GM18498 (cell line): ENCODE data around the gene OR2AT4.
A peak's percentile ranks its signal among the peaks of the same experiment; 100 is the strongest.
"Not testable (repeated sequence)": the region's sequence is repeated elsewhere in the genome, so short reads cannot be mapped to it uniquely, and the experiment has no call there.

Source experiments
- ATAC-seq: cut with Tn5 transposase; IDR thresholded peaks from one replicate; pipeline ENCODE4 v1.9.1; 2021; ENCODE audit warnings: mild to moderate bottlenecking, moderate library complexity; ENCODE audit not compliant: unreplicated experiment

The OR2AT4 gene

GRCh38 chr11:75103380-75104026 is 6.8 kb upstream of the OR2AT4 start:
- ATAC-seq: no peak

GRCh38 chr11:75101424-75102128 is 4.9 kb upstream of the OR2AT4 start:
- no peak for ATAC-seq

- ATAC-seq: peak; percentile 90
Observed at GRCh38 chr11:75100314-75100713, 3.6 kb upstream of the OR2AT4 start.

- no peak for ATAC-seq
Observed at GRCh38 chr11:75099635-75100034, 3.0 kb upstream of the OR2AT4 start.

- not testable (repeated sequence) for ATAC-seq
Observed at GRCh38 chr11:75098835-75099439, 2.3 kb upstream of the OR2AT4 start.

- not testable (repeated sequence) for ATAC-seq
Observed at GRCh38 chr11:75098181-75098580, 1.5 kb upstream of the OR2AT4 start.

- no peak for ATAC-seq
Observed at GRCh38 chr11:75097173-75097557, 489 bp upstream of the OR2AT4 start.

- ATAC-seq: not testable (repeated sequence)
Observed at GRCh38 chr11:75094382-75094781, 2.3 kb downstream of the OR2AT4 start.

- no peak for ATAC-seq
Observed at GRCh38 chr11:75090671-75091177, 6.0 kb downstream of the OR2AT4 start.

GRCh38 chr11:75087319-75088305 is 9.1 kb downstream of the OR2AT4 start:
- ATAC-seq: no peak

- ATAC-seq: no peak
Observed at GRCh38 chr11:75084883-75085282, 11.8 kb downstream of the OR2AT4 start.

GRCh38 chr11:75083217-75083605 is 13.5 kb downstream of the OR2AT4 start:
- ATAC-seq: no peak

GRCh38 chr11:75082601-75083216 is 14.0 kb downstream of the OR2AT4 start:
- no peak for ATAC-seq

- no peak for ATAC-seq
Observed at GRCh38 chr11:75079546-75079945, 17.1 kb downstream of the OR2AT4 start.

GRCh38 chr11:75078233-75078632 is 18.4 kb downstream of the OR2AT4 start:
- no peak for ATAC-seq

GRCh38 chr11:75077316-75077715 is 19.4 kb downstream of the OR2AT4 start:
- ATAC-seq: no peak

- ATAC-seq: no peak
Observed at GRCh38 chr11:75076671-75077070, 20.0 kb downstream of the OR2AT4 start.

- no peak for ATAC-seq
Observed at GRCh38 chr11:75073459-75074190, 23.1 kb downstream of the OR2AT4 start.

- ATAC-seq: no peak
Observed at GRCh38 chr11:75072582-75072981, 24.1 kb downstream of the OR2AT4 start.

- ATAC-seq: no peak
Observed at GRCh38 chr11:75069473-75069872, 27.2 kb downstream of the OR2AT4 start.
